Cardiac fibroblast (primary cell): ENCODE results near the gene FUT7.
A peak's percentile ranks its signal among the peaks of the same experiment; 100 is the strongest.

Experiments used
- DNase-seq, 2 donors: peaks; one replicate each; pipeline versions ENCODE4 v3.0.0 to v3.0.0-alpha.2; 2010; ENCODE audit warnings: low read depth in 2 of 2
- H3K4me3 ChIP-seq, 2 donors: replicated peaks in 1 of 2; 1 replicate in 1 of 2; 2 replicates in 1 of 2; pipeline ENCODE4 v1.5.1; 2011; ENCODE audit warnings: low read depth in 2 of 2, low read length in 2 of 2, mild to moderate bottlenecking in 2 of 2, moderate library complexity in 1 of 2
- CTCF ChIP-seq: IDR thresholded peaks from one replicate; pipeline ENCODE4 v1.5.1; 2011; ENCODE audit warnings: low read depth, mild to moderate bottlenecking, low read length, inconsistent platforms

Gene FUT7

GRCh38 chr9:137022662-137023008, 9.3 kb downstream of the FUT7 start:
- TF ChIP-seq CTCF = no peak
- DNase-seq = no peak
- no peak overlapping the region for H3K4me3 ChIP-seq

- DNase-seq = peak; percentile 35 to 76
Measured at GRCh38 chr9:137021979-137022661, 9.8 kb downstream of the FUT7 start.

GRCh38 chr9:137021568-137021978, 10.3 kb downstream of the FUT7 start:
- DNase-seq = no peak
- H3K4me3 ChIP-seq = no peak overlapping the region
- TF ChIP-seq CTCF = no peak

More at GRCh38 chr9:137021979-137022661, 9.8 kb downstream of the FUT7 start:
- TF ChIP-seq CTCF = no peak
- no peak overlapping the region for H3K4me3 ChIP-seq

GRCh38 chr9:137020771-137021567, 10.9 kb downstream of the FUT7 start:
- TF ChIP-seq CTCF = no peak
- DNase-seq = no peak
- H3K4me3 ChIP-seq = no peak overlapping the region

- H3K4me3 ChIP-seq = no peak overlapping the region
- DNase-seq = no peak
- TF ChIP-seq CTCF = no peak
Measured at GRCh38 chr9:137019891-137020683, 11.8 kb downstream of the FUT7 start.

GRCh38 chr9:137018761-137019559, 12.9 kb downstream of the FUT7 start:
- TF ChIP-seq CTCF = no peak
- no peak for DNase-seq
- no peak overlapping the region for H3K4me3 ChIP-seq
